ENCODE results near the gene KCNQ1OT1. TPM values are rescaled to one million over a fixed set of nuclear protein-coding genes. Genes with fewer than 3 reads are reported as not detected.

KCNQ1OT1 gene
- total and polyA plus RNA-seq, 4 donors = 0.05 to 4.9 (median 0.61) TPM

GRCh38 chr11:2569321-2569721, 130.5 kb downstream of the KCNQ1OT1 start:
- H3K9ac ChIP-seq (ENCODE audit: low read depth in 1 of 2, low read length in 2 of 2) = no peak overlapping the region
- no peaks in the 10 kb centered on the region for H3K36me3 ChIP-seq (ENCODE audit: control insufficient read depth in 4 of 4, insufficient read depth in 3 of 4, low read depth in 1 of 4, low read length in 3 of 4)
- H3K4me1 ChIP-seq (ENCODE audit: control insufficient read depth in 4 of 4, insufficient read depth in 4 of 4, low read length in 3 of 4) = no peaks in the 10 kb centered on the region
- H3K27me3 ChIP-seq (ENCODE audit: control insufficient read depth in 4 of 4, insufficient read depth in 4 of 4, low read length in 3 of 4) = no peaks in the 10 kb centered on the region
- no peak overlapping the region for H3K4me3 ChIP-seq (ENCODE audit: low read depth in 1 of 3, low read length in 3 of 3)
- no peak overlapping the region for H3K27ac ChIP-seq (ENCODE audit: low read depth in 1 of 2, low read length in 2 of 2)
- WGBS = 89% methylated on average over 14 of the region's 14 CpGs
- H3K9me3 ChIP-seq (ENCODE audit: control insufficient read depth in 4 of 4, low read length in 3 of 4) = no peaks in the 10 kb centered on the region
- TF ChIP-seq HNF4A (conservative IDR thresholded peaks at IDR 0.05) = no peak
- TF ChIP-seq YY1 (IDR thresholded peaks at IDR 0.05) = no peak
- no peak for TF ChIP-seq HNF4G (IDR thresholded peaks at IDR 0.05)
- DNase-seq (ENCODE audit: low spot score) = no peak

DNA sequence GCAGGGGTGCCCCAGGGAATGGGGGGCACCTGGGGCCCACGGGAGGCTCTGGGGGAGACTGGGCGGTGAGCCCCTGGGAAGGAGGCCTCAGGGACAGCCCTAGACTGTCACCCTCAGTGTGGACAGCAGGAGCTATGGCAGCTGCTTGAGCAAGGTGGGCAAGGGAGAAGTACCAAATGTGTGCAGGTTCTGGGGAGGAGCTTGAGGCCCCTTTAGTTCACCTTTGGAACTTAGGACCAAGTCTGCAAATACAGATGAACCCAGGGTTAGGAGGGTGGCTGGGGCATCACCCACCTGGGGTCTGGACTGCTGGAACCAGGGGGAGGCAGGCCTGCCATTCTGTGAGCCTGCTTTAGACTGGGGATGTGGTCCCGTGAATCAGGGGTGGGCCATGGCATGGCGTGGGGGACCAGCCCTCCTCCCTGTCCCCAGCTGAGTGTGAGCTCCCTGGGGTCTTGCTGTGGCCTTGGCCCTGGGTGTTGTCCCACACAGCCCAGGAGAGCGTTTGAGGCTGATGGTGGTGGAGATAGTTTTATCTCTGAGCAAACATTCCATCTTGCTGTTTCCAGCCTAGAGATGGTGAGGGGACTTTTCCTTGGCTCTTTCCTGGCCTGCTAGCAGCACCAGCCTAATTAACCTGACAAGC, 132.6 kb downstream of the KCNQ1OT1 start:
- no peak for DNase-seq (ENCODE audit: low spot score)
- H3K27ac ChIP-seq (ENCODE audit: low read depth in 1 of 2, low read length in 2 of 2) = no peak overlapping the region
- H3K36me3 ChIP-seq (ENCODE audit: control insufficient read depth in 4 of 4, insufficient read depth in 3 of 4, low read depth in 1 of 4, low read length in 3 of 4) = no peaks in the 10 kb centered on the region
- H3K4me3 ChIP-seq (ENCODE audit: low read depth in 1 of 3, low read length in 3 of 3) = no peak overlapping the region
- H3K27me3 ChIP-seq (ENCODE audit: control insufficient read depth in 4 of 4, insufficient read depth in 4 of 4, low read length in 3 of 4) = no peaks in the 10 kb centered on the region
- H3K9ac ChIP-seq (ENCODE audit: low read depth in 1 of 2, low read length in 2 of 2) = no peak overlapping the region
- WGBS = 93% methylated on average over 5 of the region's 5 CpGs
- no peaks in the 10 kb centered on the region for H3K4me1 ChIP-seq (ENCODE audit: control insufficient read depth in 4 of 4, insufficient read depth in 4 of 4, low read length in 3 of 4)
- TF ChIP-seq EGR1 (IDR thresholded peaks at IDR 0.05; ENCODE audit: low read depth in 2 of 2) = no peak
- no peak for TF ChIP-seq TAF1 (conservative IDR thresholded peaks at IDR 0.05)
- TF ChIP-seq, protein P1, sequence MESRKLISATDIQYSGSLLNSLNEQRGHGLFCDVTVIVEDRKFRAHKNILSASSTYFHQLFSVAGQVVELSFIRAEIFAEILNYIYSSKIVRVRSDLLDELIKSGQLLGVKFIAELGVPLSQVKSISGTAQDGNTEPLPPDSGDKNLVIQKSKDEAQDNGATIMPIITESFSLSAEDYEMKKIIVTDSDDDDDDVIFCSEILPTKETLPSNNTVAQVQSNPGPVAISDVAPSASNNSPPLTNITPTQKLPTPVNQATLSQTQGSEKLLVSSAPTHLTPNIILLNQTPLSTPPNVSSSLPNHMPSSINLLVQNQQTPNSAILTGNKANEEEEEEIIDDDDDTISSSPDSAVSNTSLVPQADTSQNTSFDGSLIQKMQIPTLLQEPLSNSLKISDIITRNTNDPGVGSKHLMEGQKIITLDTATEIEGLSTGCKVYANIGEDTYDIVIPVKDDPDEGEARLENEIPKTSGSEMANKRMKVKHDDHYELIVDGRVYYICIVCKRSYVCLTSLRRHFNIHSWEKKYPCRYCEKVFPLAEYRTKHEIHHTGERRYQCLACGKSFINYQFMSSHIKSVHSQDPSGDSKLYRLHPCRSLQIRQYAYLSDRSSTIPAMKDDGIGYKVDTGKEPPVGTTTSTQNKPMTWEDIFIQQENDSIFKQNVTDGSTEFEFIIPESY (IDR thresholded peaks at IDR 0.05) = no peak
- TF ChIP-seq HNF4G (IDR thresholded peaks at IDR 0.05) = no peak
- TF ChIP-seq YY1 (IDR thresholded peaks at IDR 0.05) = no peak
- no peak for TF ChIP-seq MAX (IDR thresholded peaks at IDR 0.05)
- TF ChIP-seq NR2F2 (IDR thresholded peaks at IDR 0.05) = no peak
- no peak for TF ChIP-seq CTCF (IDR thresholded peaks at IDR 0.05; ENCODE audit: low read depth, low read length, missing input control)
- TF ChIP-seq RAD21 (IDR thresholded peaks at IDR 0.05) = no peak
- TF ChIP-seq JUND (IDR thresholded peaks at IDR 0.05) = no peak
- no peak for TF ChIP-seq FOXA1 (IDR thresholded peaks at IDR 0.05)
- no peak for TF ChIP-seq FOXA2 (IDR thresholded peaks at IDR 0.05)
- TF ChIP-seq HNF4A (conservative IDR thresholded peaks at IDR 0.05) = no peak
- TF ChIP-seq, protein P2, sequence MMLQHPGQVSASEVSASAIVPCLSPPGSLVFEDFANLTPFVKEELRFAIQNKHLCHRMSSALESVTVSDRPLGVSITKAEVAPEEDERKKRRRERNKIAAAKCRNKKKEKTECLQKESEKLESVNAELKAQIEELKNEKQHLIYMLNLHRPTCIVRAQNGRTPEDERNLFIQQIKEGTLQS (IDR thresholded peaks at IDR 0.05) = no peak
- TF ChIP-seq, protein P3, sequence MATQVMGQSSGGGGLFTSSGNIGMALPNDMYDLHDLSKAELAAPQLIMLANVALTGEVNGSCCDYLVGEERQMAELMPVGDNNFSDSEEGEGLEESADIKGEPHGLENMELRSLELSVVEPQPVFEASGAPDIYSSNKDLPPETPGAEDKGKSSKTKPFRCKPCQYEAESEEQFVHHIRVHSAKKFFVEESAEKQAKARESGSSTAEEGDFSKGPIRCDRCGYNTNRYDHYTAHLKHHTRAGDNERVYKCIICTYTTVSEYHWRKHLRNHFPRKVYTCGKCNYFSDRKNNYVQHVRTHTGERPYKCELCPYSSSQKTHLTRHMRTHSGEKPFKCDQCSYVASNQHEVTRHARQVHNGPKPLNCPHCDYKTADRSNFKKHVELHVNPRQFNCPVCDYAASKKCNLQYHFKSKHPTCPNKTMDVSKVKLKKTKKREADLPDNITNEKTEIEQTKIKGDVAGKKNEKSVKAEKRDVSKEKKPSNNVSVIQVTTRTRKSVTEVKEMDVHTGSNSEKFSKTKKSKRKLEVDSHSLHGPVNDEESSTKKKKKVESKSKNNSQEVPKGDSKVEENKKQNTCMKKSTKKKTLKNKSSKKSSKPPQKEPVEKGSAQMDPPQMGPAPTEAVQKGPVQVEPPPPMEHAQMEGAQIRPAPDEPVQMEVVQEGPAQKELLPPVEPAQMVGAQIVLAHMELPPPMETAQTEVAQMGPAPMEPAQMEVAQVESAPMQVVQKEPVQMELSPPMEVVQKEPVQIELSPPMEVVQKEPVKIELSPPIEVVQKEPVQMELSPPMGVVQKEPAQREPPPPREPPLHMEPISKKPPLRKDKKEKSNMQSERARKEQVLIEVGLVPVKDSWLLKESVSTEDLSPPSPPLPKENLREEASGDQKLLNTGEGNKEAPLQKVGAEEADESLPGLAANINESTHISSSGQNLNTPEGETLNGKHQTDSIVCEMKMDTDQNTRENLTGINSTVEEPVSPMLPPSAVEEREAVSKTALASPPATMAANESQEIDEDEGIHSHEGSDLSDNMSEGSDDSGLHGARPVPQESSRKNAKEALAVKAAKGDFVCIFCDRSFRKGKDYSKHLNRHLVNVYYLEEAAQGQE (IDR thresholded peaks at IDR 0.05) = no peak
- no peak for TF ChIP-seq RXRA (IDR thresholded peaks at IDR 0.05)
- no peak for TF ChIP-seq GABPA (IDR thresholded peaks at IDR 0.05 in 1 of 2, conservative IDR thresholded peaks at IDR 0.05 in 1 of 2)
- no peak for TF ChIP-seq SP1 (IDR thresholded peaks at IDR 0.05)
- H3K9me3 ChIP-seq (ENCODE audit: control insufficient read depth in 4 of 4, low read length in 3 of 4) = no peaks in the 10 kb centered on the region
